Thoracic aorta endothelial cell (primary cell): ENCODE measurements around the gene SLC10A3. TPM values are rescaled to one million over a fixed set of nuclear protein-coding genes. Genes with fewer than 3 reads are reported as not detected.

ENCODE experiments used
- small RNA-seq: library from RNA; depleted of rRNA; stranded (forward); fragments of <200 nt; gene quantifications from one replicate; pipeline ENCODE3, GENCODE V24; 2012
- total RNA-seq: library from RNA; depleted of rRNA; stranded (reverse); fragments of >200 nt; gene quantifications from 2 replicates; pipeline ENCODE4 v1.2.3, GENCODE V29; 2012

Gene SLC10A3, protein sequence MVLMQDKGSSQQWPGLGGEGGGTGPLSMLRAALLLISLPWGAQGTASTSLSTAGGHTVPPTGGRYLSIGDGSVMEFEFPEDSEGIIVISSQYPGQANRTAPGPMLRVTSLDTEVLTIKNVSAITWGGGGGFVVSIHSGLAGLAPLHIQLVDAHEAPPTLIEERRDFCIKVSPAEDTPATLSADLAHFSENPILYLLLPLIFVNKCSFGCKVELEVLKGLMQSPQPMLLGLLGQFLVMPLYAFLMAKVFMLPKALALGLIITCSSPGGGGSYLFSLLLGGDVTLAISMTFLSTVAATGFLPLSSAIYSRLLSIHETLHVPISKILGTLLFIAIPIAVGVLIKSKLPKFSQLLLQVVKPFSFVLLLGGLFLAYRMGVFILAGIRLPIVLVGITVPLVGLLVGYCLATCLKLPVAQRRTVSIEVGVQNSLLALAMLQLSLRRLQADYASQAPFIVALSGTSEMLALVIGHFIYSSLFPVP
- 17.3 and 18.7 TPM in 2 replicates for total RNA-seq

DNA sequence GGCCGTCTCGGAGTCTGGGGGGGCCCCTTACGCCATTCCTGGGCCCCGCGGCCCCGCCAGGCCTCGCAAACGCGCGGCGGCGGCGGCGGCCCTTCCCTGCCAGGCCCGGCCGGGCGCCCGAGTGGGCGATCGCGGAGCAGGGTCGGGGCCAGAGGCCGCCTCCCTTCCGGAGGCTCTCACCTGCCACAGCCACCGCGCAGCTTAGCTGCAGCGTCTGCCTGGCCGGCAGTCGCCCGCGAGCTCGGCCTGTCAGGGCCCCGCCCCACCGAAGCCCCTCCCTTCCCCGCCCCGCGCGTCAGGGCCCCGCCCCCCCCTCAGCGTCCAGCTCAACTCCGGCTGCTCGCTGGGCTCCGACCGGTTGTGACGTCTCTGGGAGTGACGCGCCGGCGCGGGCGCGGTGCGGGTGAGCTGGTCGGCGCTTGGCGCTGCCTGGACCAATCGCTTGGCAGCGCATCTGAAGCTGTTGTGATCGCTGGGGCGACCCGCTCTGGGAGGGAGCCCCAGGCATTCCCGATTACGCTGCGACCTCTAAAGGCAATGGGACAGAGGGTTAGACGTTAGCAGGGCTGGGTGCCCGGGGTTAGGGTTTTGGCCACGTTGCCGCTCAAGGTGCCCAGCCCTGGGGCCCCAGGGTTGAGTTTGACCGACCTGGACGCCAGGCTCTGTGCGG lies at the start of gene SLC10A3:
Gene SLC10A3, minus strand, starts transcription at position 216 of the 670 bp plus-strand sequence. CDS start 1,689 bp downstream, outside the sequence.

DNA sequence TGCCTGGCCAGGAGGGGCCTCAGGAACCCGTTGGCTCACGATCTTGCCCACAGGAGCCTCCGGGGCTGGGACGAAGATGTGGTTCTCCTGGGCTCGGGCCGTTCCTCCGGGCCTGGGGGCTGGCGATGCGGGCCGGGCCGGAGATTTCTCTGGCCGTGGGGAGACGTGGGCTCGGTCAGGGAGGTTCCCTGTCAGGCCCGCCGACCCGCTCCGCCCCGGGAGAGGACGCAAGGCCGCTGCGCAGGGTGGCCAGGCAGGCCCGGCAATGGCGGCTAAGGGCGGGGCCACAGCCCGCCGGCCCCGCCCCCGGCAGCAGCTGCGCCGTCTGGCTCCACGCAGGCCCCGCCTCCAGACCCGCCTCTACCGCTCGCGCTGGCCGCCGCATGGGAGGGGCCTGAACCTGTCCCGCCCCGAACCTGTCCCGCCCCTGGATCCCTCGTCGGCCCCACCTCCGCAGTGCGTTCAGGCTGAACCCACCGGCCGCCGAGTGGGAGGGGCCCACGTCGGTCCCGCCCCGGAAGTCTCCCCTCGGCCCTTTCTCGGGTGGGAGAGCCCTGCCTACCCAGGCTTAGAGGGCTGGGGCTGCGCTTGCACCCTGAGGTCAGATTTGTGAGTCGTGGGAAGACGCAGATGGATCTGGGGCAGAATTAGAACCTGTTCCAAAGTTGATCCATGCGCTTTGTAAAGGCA lies 25.7 kb upstream of the SLC10A3 start, which contains the start of gene FAM3A:
Gene FAM3A, minus strand, starts transcription at position 267 of the 690 bp plus-strand sequence. CDS start 460 bp downstream, outside the sequence.

DNA sequence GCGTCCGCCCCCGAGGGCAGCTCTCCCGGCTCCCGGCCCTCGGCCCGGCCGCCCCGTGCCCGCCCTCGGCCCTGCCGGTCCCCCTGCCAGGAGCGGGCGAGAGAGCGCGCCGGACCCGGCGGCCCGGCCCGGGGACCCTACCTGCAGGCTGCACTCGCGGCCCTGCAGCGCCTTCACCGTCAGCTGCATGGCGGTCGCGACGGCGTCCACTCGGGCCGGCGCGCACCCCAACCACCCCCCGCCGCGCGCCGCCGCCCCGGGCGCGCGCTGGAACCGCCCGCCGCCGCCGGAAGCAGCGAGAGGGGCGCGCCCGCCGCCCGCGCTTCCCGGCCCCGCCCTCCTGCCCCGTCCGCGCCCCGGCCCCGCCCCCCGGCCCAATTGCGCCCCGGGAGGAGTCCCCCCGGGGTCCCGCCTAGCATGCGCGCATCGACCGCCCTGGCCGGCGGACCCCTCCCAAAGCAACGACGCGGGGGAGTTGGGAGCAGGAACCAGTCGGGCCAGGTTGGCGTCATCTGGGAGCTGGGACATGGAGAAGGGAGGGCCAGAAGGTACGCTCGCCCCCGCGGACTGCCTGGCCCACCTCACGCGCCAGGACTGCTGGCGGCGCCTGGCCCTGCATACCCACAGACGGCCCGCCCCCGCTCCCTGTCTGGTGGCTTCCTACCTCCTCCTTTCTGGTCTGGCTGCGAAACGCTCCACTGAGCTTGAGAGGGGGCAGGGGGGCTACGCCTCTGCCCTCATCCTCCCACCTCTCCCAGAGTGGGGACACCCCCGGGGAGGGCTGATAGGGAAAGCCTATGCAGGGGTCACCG lies 3.8 kb downstream of the SLC10A3 start, which contains the start of gene UBL4A:
Gene UBL4A, minus strand, starts transcription at position 220 of the 812 bp plus-strand sequence. Its CDS starts 31 bp downstream, at position 189.

DNA sequence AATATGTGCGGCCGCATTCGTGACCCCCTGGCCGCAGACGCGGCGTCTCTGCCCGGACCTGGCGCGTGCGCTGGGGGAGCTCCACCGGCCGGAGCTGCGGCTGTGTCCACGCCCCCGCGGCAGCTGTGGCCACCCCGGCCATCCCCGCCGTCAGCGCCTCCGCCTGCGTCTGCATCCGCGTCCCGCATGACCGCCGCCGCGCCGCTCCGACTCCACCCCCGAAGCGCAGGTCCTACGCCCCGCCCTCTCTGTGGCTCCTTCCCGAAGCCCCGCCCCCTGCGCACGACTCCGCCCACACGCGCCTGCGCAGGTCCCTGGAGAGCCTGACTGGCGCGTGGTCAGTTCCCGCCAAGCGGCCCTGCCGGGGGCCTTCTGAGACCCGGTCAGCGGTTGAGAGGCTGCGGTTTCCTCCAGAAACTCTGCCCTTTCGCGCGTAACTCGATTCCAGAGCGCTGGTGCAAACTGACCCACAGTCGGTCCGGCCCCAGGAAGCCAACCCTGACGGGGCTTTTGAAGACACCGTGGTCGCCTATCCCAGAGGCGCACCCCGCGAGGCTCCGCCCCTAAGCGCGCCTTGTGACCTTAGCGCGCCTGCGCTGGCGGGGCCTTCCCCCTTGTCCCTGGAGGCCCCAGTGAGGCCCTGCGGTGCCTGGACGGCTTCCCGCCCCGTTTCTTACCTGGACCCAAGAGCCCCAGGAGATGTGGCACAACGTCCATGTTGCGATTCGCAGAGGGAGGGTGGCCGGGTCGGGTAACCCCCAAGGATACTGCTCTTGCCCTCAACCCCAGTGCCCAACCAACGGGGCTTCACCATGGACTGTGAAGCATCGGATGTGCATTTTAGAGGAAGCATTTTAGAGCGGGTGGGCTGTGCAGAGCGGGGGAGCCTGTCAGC lies 11.5 kb downstream of the SLC10A3 start, which contains the start of gene LAGE3:
Gene LAGE3, minus strand, starts transcription at position 554 of the 895 bp plus-strand sequence. Its CDS starts 366 bp downstream, at position 188.

DNA sequence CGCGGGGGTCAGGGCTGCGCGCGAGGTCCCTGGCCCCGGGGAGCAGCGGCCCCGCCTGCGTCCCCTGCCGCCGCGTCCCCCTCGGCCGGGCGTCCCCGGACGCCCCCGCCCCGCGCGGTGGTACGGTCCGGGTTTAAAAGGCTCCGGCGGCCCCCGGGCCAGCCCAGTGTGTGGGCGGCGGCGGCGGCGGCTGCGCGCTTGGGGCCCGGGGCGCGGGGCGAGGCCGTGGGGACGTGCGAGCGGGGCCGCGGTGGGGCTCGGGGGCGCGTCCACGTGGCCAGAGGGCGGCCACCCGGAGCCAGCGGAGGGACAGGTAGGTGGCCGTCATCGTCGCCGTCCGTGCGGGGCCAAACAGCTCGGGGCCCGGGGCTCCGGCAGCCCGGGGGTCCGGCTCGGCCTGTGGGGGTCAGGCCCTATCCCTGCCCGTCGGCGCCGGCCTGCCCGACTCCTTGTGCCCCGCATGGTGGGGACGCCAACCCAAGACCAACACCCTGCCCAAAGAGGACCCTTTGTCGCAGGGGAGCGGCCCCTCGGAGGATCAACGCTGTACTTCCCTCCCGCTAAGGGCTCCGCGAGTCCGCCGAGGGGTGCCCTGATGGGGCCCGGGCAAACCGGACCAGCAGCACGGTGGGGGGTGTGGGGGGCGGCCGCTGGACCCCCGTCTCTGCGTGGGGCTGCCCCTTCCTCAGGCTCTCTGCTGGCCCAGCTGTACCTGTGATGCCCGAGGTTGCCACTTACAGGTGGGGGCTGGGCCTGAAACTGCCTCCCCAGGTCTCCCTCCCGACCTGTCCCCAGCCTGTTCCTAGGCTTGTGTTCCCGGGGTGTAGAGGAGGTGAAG lies 32.1 kb downstream of the SLC10A3 start, which contains the start of gene PLXNA3:
Gene PLXNA3, plus strand, starts transcription at position 166 of the 838 bp plus-strand sequence. CDS start 1,903 bp downstream, outside the sequence.

DNA sequence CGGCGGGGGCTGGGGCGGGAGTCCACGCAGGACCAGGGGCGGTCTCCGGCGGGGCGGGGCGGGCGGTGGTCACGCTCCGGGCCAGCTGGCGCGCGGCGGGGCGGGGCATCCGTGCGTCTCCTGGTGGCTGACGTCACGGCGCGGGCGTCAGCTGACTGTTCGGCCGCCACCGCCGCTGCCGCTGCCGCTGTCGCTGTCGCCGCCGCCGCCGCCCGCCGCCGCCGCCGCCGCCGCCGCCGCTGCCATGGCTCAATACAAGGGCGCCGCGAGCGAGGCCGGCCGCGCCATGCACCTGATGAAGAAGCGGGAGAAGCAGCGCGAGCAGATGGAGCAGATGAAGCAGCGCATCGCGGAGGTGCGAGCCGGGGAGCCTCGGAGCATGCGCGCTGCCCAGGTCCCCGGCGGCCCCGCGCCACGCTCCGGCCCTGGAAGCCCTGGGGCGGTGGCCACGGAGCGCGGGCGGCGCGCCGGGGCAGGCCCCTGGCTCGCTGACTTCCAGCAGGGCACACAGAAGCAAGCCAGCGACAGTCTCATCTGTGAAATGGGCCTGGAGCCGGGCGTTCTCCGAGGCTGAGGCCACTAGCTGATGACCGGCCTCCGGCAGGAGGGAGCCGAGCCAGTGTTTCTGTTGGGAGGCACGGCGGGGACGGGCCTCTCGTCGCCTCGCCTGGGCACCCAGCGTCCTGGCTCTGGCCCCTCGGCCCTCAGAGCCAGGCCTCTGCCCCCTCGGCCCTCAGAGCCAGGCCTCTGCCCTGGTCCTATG lies 46.3 kb downstream of the SLC10A3 start, which contains the start of gene FAM50A:
Gene FAM50A, plus strand, starts transcription at position 150 of the 763 bp plus-strand sequence. Its CDS starts 95 bp downstream, at position 245.

Small RNA genes within 50 kb of the gene (small RNA-seq; reads per million reads assigned to genes)
- gene MIR6858: not detected
- not detected for gene RN7SL697P

Other genes with a start within 250 kb of the SLC10A3 start
- not detected in 2 replicates for gene OPN1MW3, start 233.0 kb downstream of the SLC10A3 start, total RNA-seq
- gene TEX28, start 195.5 kb downstream of the SLC10A3 start, total RNA-seq: not detected in 2 replicates
- under 0.01 TPM in 1 of 2 replicates, not detected in the other for gene TKTL1, start 194.8 kb downstream of the SLC10A3 start, total RNA-seq
- 1,397 and 1,424 TPM in 2 replicates for gene FLNA, start 116.0 kb downstream of the SLC10A3 start, total RNA-seq
- gene EMD, start 111.3 kb downstream of the SLC10A3 start, total RNA-seq: 32.3 and 38.3 TPM in 2 replicates
- 2,059 and 2,767 TPM in 2 replicates for gene RPL10, start 92.3 kb downstream of the SLC10A3 start, total RNA-seq
- gene DNASE1L1, start 81.4 kb downstream of the SLC10A3 start, total RNA-seq: 72.6 and 76.0 TPM in 2 replicates
- gene TAFAZZIN, start 79.1 kb downstream of the SLC10A3 start, total RNA-seq: 19.4 and 23.1 TPM in 2 replicates
- 65.6 and 70.3 TPM in 2 replicates for gene ATP6AP1, start 62.0 kb downstream of the SLC10A3 start, total RNA-seq
- 76.2 and 88.4 TPM in 2 replicates for gene GDI1, start 53.5 kb downstream of the SLC10A3 start, total RNA-seq
- gene FAM50A, start 46.5 kb downstream of the SLC10A3 start, total RNA-seq: 30.4 and 43.2 TPM in 2 replicates
- gene PLXNA3, start 32.3 kb downstream of the SLC10A3 start, total RNA-seq: 8.4 and 13.8 TPM in 2 replicates
- 8.5 and 12.9 TPM in 2 replicates for gene LAGE3, start 11.3 kb downstream of the SLC10A3 start, total RNA-seq
- gene UBL4A, start 4.0 kb downstream of the SLC10A3 start, total RNA-seq: 32.4 and 32.8 TPM in 2 replicates
- gene FAM3A, start 25.6 kb upstream of the SLC10A3 start, total RNA-seq: 14.5 and 18.2 TPM in 2 replicates
- 92.0 and 104 TPM in 2 replicates for gene G6PD, start 56.2 kb upstream of the SLC10A3 start, total RNA-seq
- gene IKBKG, start 57.0 kb upstream of the SLC10A3 start, total RNA-seq: 20.2 and 21.4 TPM in 2 replicates
- gene CTAG1A, start 94.5 kb upstream of the SLC10A3 start, total RNA-seq: not detected in 2 replicates
- gene CTAG1B, start 128.7 kb upstream of the SLC10A3 start, total RNA-seq: not detected in 2 replicates
- not detected in 2 replicates for gene CTAG2, start 162.9 kb upstream of the SLC10A3 start, total RNA-seq